ENCODE data around the gene TSKU. TPM values are rescaled to one million over a fixed set of nuclear protein-coding genes. Genes with fewer than 3 reads are reported as not detected.

Gene TSKU
- polyA plus RNA-seq, 1 of the 3 experiments (the other 2 are of a cell fraction), result 20.7 TPM

- ChIA-PET POLR2A (interaction anchor here (1.2 kb wide), 1 partner anchor 12 kb away, joined by 4 read pairs; the partner anchor contains the start of gene TSKU), CTCF (interaction anchor here (0.6 kb wide), 1 partner anchor 97 kb away, joined by 3 read pairs; no protein-coding TSS in a partner anchor)
Observed at GRCh38 chr11:76771446-76772099, 11.6 kb upstream of the TSKU start.

More at GRCh38 chr11:76771446-76772099, 11.6 kb upstream of the TSKU start:
- H3K9me3 ChIP-seq, result peaks cover 11% of the 10 kb centered on the region
- no peaks in the 10 kb centered on the region for H3K9me2 ChIP-seq
- H3K4me2 ChIP-seq, result no peak overlapping the region
- no peaks in the 10 kb centered on the region for H3F3A ChIP-seq (replicated peaks; ENCODE audit: insufficient read depth)
- H3K79me2 ChIP-seq (ENCODE audit: insufficient read depth), result no peaks in the 10 kb centered on the region
- H2AFZ ChIP-seq (ENCODE audit: low read depth), result no peak overlapping the region
- H4K20me1 ChIP-seq (ENCODE audit: insufficient read depth), result no peaks in the 10 kb centered on the region
- DNase-seq, result no peak
- H3K9ac ChIP-seq, result no peak overlapping the region
- H3K4me1 ChIP-seq (ENCODE audit: control insufficient read depth in 1 of 2, insufficient read depth in 2 of 2, low read depth in 1 of 2, low read length in 1 of 2), result peaks cover 9 to 27% of the 10 kb centered on the region in 2 experiments; a peak in 2 of 4 replicates
- 55% methylated on average over 8 of the region's 8 CpGs for WGBS (ENCODE audit: low lambda C conversion rate)
- no peaks in the 10 kb centered on the region for H3K36me3 ChIP-seq (replicated peaks in 1 of 2; ENCODE audit: control insufficient read depth in 1 of 2, insufficient read depth in 2 of 2, low read length in 1 of 2)
- H3K4me3 ChIP-seq (ENCODE audit: low read depth in 2 of 2, low read length in 1 of 2), result no peak overlapping the region
- TF ChIP-seq FOXJ3 (CRISPR knock-in tag; IDR thresholded peaks at IDR 0.05) (no peak), JUND (IDR thresholded peaks at IDR 0.05) (no peak), MEF2A (IDR thresholded peaks at IDR 0.05; ENCODE audit: borderline replicate concordance, low read depth) (no peak), NRF1 (IDR thresholded peaks at IDR 0.05; ENCODE audit: low read depth, low read length) (no peak), SMC3 (IDR thresholded peaks at IDR 0.05; ENCODE audit: low read depth, low read length) (no peak), CHD2 (IDR thresholded peaks at IDR 0.05; ENCODE audit: low read length, partially characterized antibody) (no peak), FOSL2 (IDR thresholded peaks at IDR 0.05; ENCODE audit: borderline replicate concordance, low read depth) (no peak), USF2 (IDR thresholded peaks at IDR 0.05; ENCODE audit: borderline replicate concordance, low read depth, low read length) (no peak), USF1 (IDR thresholded peaks at IDR 0.05; ENCODE audit: borderline replicate concordance, low read depth) (no peak), RFX5 (IDR thresholded peaks at IDR 0.05; ENCODE audit: low read length) (no peak), EP300 (IDR thresholded peaks at IDR 0.05; ENCODE audit: borderline replicate concordance in 1 of 2, low read depth in 1 of 2, low read length in 1 of 2) (no peak), TCF12 (IDR thresholded peaks at IDR 0.05) (no peak), CTCF (IDR thresholded peaks at IDR 0.05) (no peak), PBX3 (IDR thresholded peaks at IDR 0.05) (no peak), IRF3 (IDR thresholded peaks at IDR 0.05; ENCODE audit: low read depth, low read length) (no peak), TEAD4 (IDR thresholded peaks at IDR 0.05; ENCODE audit: borderline replicate concordance, insufficient read depth) (no peak), RXRA (IDR thresholded peaks at IDR 0.05; ENCODE audit: borderline replicate concordance, low read depth) (no peak)
- H3K27me3 ChIP-seq (ENCODE audit: insufficient read depth), result no peaks in the 10 kb centered on the region
- no peak overlapping the region for H3K27ac ChIP-seq (ENCODE audit: low read depth in 2 of 2, low read length in 1 of 2)

Data from SK-N-SH (cell line).